OCI-LY3 (cell line): ENCODE results near the gene MRGPRE.

Source experiments
- EZH2phosphoT487 ChIP-seq: fragments of 200-600 bp; shearing (Covaris generic); IDR thresholded peaks from 2 replicates; pipeline ENCODE4 v1.6.1; 2018; ENCODE audit warnings: antibody characterized with exemption, mixed run types, low read depth
- TF ChIP-seq, protein P1 (sequence below): fragments of 200-600, 300-600 bp; sonication (generic); IDR thresholded peaks from 2 replicates; pipeline ENCODE4 v1.5.1; 2014; ENCODE audit warnings: antibody characterized with exemption, low read length, low read depth

DNA sequence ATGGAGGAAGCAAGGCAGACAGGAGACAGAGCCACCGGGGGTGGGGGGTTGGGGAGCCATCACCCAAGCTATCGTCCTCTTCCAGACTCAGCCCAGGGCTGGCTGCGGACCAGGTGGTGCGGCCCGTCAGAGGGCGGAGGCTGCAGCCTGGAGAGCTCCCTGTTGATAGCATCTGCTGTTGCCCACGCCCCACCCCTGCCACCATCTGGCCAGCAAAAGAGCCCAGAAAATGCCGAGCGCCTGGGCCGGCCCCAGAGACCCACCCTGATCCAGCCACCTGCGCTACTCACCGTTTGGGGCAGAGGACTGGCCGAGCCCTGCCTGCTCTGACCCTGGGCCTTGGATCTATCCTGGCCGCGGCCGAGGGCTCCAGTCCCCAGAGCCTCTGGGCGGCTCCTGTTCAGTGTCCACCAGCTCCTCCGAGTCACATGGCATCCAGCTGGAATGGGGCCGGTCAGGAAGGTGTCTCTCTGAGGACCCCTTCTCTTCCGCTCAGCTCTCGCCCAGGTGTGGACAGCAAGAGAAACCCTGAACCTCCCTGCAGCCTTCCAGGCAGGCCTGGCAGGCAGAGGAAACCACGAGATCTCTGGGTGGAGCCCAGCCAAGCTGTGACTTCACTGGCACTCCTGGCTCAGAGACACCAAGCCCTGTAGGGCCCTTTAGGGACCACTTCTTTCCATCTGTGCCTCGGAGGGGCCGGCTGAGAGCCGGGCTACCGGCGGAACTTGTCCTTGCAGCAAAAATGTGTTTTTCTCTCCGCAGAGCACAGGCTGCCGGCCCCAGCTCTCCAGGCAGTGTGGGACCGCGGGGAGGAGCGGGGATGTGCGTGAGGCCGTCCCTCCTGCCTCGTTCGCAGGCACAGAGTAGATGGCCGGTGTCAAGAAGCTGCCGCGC lies at the start of gene MRGPRE:
- TF ChIP-seq, protein P1, sequence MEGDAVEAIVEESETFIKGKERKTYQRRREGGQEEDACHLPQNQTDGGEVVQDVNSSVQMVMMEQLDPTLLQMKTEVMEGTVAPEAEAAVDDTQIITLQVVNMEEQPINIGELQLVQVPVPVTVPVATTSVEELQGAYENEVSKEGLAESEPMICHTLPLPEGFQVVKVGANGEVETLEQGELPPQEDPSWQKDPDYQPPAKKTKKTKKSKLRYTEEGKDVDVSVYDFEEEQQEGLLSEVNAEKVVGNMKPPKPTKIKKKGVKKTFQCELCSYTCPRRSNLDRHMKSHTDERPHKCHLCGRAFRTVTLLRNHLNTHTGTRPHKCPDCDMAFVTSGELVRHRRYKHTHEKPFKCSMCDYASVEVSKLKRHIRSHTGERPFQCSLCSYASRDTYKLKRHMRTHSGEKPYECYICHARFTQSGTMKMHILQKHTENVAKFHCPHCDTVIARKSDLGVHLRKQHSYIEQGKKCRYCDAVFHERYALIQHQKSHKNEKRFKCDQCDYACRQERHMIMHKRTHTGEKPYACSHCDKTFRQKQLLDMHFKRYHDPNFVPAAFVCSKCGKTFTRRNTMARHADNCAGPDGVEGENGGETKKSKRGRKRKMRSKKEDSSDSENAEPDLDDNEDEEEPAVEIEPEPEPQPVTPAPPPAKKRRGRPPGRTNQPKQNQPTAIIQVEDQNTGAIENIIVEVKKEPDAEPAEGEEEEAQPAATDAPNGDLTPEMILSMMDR = no peak
- TF ChIP-seq EZH2phosphoT487 = no peak
